ENCODE results near the gene MEG3. TPM values are rescaled to one million over a fixed set of nuclear protein-coding genes. Genes with fewer than 3 reads are reported as not detected.

MEG3 gene
- total RNA-seq, 4 donors from 2014 or later, result 6.0 to 23.7 (median 9.4) TPM

DNA sequence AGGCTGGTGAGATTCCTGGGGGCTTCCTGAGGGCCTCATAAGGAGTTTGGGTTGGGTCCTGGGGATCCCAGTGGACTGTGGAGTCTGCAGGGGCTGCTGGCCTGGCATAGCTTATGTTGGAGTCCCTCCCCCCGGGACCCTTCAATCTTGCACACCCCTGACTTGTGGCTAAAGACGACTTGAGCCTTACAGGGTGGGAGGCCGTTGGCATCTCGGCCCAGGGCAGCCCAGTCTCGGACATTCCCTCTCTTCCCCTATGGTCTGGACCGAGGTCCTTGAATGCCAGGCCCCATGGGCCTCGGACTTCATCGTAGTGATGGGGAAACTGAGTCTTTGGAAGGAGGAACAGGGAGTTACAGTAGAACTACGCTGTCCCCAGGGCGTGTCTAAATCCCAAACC lies 65.1 kb downstream of the MEG3 start:
- no peak for DNase-seq
- TF ChIP-seq POLR2A (IDR thresholded peaks at IDR 0.05), result no peak
- TF ChIP-seq, protein P1, sequence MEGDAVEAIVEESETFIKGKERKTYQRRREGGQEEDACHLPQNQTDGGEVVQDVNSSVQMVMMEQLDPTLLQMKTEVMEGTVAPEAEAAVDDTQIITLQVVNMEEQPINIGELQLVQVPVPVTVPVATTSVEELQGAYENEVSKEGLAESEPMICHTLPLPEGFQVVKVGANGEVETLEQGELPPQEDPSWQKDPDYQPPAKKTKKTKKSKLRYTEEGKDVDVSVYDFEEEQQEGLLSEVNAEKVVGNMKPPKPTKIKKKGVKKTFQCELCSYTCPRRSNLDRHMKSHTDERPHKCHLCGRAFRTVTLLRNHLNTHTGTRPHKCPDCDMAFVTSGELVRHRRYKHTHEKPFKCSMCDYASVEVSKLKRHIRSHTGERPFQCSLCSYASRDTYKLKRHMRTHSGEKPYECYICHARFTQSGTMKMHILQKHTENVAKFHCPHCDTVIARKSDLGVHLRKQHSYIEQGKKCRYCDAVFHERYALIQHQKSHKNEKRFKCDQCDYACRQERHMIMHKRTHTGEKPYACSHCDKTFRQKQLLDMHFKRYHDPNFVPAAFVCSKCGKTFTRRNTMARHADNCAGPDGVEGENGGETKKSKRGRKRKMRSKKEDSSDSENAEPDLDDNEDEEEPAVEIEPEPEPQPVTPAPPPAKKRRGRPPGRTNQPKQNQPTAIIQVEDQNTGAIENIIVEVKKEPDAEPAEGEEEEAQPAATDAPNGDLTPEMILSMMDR (IDR thresholded peaks at IDR 0.05), result no peak
- Histone ChIP-seq H3K36me3 (no peaks in the 10 kb centered on the region), H3K27ac (no peak overlapping the region), H3K27me3 (no peaks in the 10 kb centered on the region), H3K9me3 (no peaks in the 10 kb centered on the region), H3K4me3 (replicated peaks in 1 of 3) (no peak overlapping the region), H3K4me1 (no peaks in the 10 kb centered on the region)
- 95 to 97% methylated on average over 8 to 10 of the region's 10 CpGs for WGBS, 2 donors
- intact Hi-C loops (cut with DNase I), result no loop called here

DNA sequence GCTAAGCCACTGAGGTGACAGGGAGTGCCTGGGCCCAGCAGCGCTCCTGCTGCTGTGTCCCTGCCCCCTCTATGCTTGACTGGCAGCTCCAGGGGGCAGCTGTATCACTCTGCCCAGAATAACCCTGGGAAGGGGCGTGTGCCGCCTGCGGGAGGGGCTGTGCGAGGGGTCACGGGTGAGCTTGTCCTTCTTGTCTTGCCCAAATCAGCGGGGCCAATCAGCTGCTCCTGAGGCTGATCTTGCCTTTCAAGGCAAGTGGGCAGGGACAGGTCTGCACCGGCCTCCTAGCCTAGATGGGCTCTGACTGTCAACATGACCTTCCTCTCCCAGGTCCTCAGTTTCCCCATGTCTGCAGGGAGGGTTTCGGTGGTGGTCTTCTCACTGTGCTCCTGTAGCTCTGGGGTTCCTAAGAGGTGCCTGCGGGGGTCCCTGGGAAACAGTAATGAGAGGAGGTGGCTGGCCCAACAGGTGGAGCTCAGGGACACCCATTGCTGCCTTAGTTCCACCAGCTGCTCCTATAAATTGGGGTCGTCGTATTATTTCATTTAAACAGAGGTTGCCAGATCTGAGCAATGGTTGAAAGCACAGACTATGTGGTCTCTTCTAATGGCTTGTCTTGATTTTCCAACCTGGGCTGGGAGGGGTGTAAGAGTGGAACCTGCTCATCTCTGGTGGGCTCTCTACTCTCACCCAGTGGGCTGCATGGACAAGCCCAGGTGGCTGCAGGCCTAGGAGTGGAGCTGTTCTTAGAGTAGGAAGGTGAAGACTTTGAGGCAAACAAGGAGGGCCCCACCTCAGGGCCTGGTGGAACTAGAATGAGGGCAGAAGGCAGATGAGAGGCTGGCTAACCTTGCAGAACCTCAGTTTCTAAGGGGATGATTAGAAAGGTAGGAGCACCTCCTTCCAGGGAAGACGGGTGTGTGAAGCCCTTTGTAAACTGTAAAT lies 65.9 kb downstream of the MEG3 start:
- Histone ChIP-seq H3K9me3 (no peaks in the 10 kb centered on the region), H3K27me3 (no peaks in the 10 kb centered on the region), H3K4me1 (no peaks in the 10 kb centered on the region), H3K4me3 (replicated peaks in 1 of 3) (no peak overlapping the region), H3K27ac (no peak overlapping the region), H3K36me3 (no peaks in the 10 kb centered on the region)
- DNase-seq, result no peak
- no peak for TF ChIP-seq POLR2A (IDR thresholded peaks at IDR 0.05)
- TF ChIP-seq, protein P1 (IDR thresholded peaks at IDR 0.05), result no peak
- 95 to 96% methylated on average over 6 to 11 of the region's 13 CpGs for WGBS, 2 donors
- intact Hi-C loops (cut with DNase I), result no loop called here

DNA sequence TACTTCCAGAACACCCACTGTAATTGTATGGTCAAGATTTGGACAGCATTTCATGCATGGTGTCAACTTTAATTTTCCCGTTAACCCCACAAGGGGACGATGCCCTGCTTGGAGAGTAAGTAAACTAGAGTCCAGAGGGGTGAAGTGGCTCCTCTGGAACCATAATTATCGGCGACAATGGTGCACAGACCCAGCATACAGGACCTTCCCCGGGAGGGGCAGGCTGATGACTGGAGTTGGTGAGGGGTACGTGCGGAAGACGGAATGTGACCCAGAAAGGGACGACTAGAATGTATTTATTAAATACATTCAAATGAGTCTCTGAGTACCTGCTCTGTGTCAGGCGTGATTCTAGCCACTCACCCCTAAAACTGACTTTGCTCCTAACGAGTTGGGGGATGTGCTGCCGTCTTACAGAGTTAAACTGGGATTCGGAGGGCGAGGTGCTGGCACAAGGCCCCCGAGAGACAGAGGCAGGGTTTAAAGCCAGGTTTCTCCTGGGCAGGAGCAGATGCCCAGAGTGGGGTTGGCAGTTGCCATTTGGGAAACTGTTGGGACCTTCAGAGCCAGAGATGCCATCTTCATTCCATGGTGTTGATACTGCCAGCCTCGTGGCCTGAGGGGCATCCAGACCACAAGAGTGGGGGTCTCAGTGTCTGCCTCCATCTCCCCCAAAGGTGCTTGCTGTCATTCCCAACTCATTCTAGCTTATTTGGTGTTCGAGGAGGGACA lies 66.7 kb downstream of the MEG3 start:
- WGBS, 2 donors, result 85 to 86% methylated on average over 17 of the region's 17 CpGs
- DNase-seq, result no peak
- intact Hi-C loops (cut with DNase I), result no loop called here
- Histone ChIP-seq H3K4me1 (no peaks in the 10 kb centered on the region), H3K27me3 (no peaks in the 10 kb centered on the region), H3K27ac (no peak overlapping the region), H3K4me3 (replicated peaks in 1 of 3) (no peak overlapping the region), H3K9me3 (no peaks in the 10 kb centered on the region), H3K36me3 (no peaks in the 10 kb centered on the region)
- no peak for TF ChIP-seq POLR2A (IDR thresholded peaks at IDR 0.05)
- TF ChIP-seq, protein P1 (IDR thresholded peaks at IDR 0.05), result no peak

DNA sequence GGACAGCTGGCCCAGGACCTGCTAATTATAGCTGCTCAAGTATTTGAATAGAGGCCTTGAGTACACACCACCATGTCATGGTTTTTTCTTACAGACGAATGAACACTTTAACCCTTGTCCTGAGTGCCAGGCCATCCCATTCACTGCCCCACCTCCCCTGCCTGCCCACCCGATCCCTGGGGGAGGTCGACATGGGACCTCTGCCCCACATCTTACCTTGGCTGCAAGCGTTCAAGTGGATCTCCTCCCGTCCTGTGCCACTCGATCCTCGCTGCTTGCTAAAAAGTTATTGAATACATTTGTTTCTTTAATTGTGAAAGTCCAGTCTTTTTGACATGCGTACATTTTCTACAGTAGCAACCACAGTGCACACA lies 67.3 kb downstream of the MEG3 start:
- intact Hi-C loops (cut with DNase I), result no loop called here
- no peak overlapping the region for H3K27ac ChIP-seq
- no peaks in the 10 kb centered on the region for H3K4me1 ChIP-seq
- DNase-seq, result no peak
- WGBS, 2 donors, result 57 to 70% methylated on average over 8 of the region's 8 CpGs
- no peaks in the 10 kb centered on the region for H3K9me3 ChIP-seq
- no peaks in the 10 kb centered on the region for H3K36me3 ChIP-seq
- H3K27me3 ChIP-seq, result no peaks in the 10 kb centered on the region
- TF ChIP-seq POLR2A (IDR thresholded peaks at IDR 0.05), result no peak
- TF ChIP-seq, protein P1 (IDR thresholded peaks at IDR 0.05), result no peak
- no peak overlapping the region for H3K4me3 ChIP-seq (replicated peaks in 1 of 3)

DNA sequence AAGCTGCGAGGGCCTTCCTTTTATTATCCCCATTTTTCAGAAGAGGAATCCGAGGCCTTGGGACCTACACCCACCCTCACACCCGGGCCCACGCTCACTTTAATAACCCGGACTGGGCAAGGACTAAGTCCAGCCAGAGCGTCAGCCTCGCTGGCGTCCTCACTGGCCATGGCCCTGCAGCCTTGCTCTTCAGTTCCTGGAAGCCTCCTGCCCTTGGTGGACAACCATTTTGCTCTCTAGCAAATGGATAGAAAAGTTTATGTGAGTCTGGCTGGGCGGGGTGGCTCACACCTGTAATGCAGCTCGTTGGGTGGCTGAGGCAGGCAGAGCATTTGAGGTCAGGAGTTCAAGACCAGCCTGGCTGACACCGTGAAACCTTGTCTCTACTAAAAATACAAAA lies 67.8 kb downstream of the MEG3 start:
- Histone ChIP-seq H3K9me3 (no peaks in the 10 kb centered on the region), H3K36me3 (no peaks in the 10 kb centered on the region), H3K4me1 (no peaks in the 10 kb centered on the region), H3K27ac (no peak overlapping the region), H3K4me3 (replicated peaks in 1 of 3) (no peak overlapping the region), H3K27me3 (no peaks in the 10 kb centered on the region)
- 93 to 94% methylated on average over 11 of the region's 11 CpGs for WGBS, 2 donors
- TF ChIP-seq, protein P1 (IDR thresholded peaks at IDR 0.05), result no peak
- TF ChIP-seq POLR2A (IDR thresholded peaks at IDR 0.05), result no peak
- intact Hi-C loops (cut with DNase I), result no loop called here
- no peak for DNase-seq

All from thyroid gland (tissue), 4 donors.